CD14-positive monocyte (primary cell): ENCODE measurements around the gene TRMU. TPM values are rescaled to one million over a fixed set of nuclear protein-coding genes. Genes with fewer than 3 reads are reported as not detected.

Experiments used
- DNase-seq, 3 donors: peaks; one replicate each; pipeline ENCODE4 v3.0.0-alpha.2; 2011 to 2022
- H2AFZ ChIP-seq: 2 replicates; pipeline ENCODE4 v1.6.0; 2012; ENCODE audit warnings: mild to moderate bottlenecking, low read depth, low read length, inconsistent platforms; ENCODE audit not compliant: insufficient read depth, poor library complexity, severe bottlenecking
- H3K27ac ChIP-seq, 2 donors: 1 replicate in 1 of 2; 2 replicates in 1 of 2; pipeline ENCODE4 v1.5.1; 2012 to 2013; ENCODE audit warnings: low read length in 2 of 2, control low read depth in 1 of 2, inconsistent platforms in 1 of 2, low read depth in 1 of 2, mild to moderate bottlenecking in 1 of 2
- H3K27me3 ChIP-seq, 2 donors: one replicate each; pipeline versions ENCODE4 v1.6.0 to v1.6.1; 2011 to 2013; ENCODE audit warnings: low read length in 2 of 2; ENCODE audit not compliant: control insufficient read depth in 2 of 2, insufficient read depth in 2 of 2
- H3K36me3 ChIP-seq, 2 donors: replicated peaks in 1 of 2; 1 replicate in 1 of 2; 2 replicates in 1 of 2; pipeline versions ENCODE4 v1.5.1 to v1.6.1; 2012 to 2013; ENCODE audit warnings: low read length in 2 of 2, control low read depth in 1 of 2, inconsistent platforms in 1 of 2, mild to moderate bottlenecking in 1 of 2; ENCODE audit not compliant: insufficient read depth in 2 of 2, control insufficient read depth in 1 of 2
- H3K4me1 ChIP-seq, 2 donors: 1 replicate in 1 of 2; 2 replicates in 1 of 2; pipeline versions ENCODE4 v1.5.1 to v1.6.1; 2012 to 2013; ENCODE audit warnings: low read length in 2 of 2, control low read depth in 1 of 2, inconsistent platforms in 1 of 2, mild to moderate bottlenecking in 1 of 2, moderate library complexity in 1 of 2; ENCODE audit not compliant: insufficient read depth in 2 of 2, control insufficient read depth in 1 of 2
- H3K4me2 ChIP-seq: replicated peaks from 2 replicates; pipeline ENCODE3; 2012; ENCODE audit warnings: low read length, moderate library complexity, mild to moderate bottlenecking; ENCODE audit not compliant: poor library complexity, severe bottlenecking; ENCODE audit errors: extremely low read depth
- H3K4me3 ChIP-seq, 3 experiments: fragments of 200-600 bp in 1 of 3; sonication (generic) in 1 of 3; replicated peaks in 1 of 3; 1 replicate in 2 of 3; 2 replicates in 1 of 3; pipeline ENCODE4 v1.5.1; 2011 to 2013; ENCODE audit warnings: low read length in 3 of 3, mild to moderate bottlenecking in 3 of 3, control low read depth in 2 of 3, low read depth in 2 of 3, inconsistent platforms in 1 of 3, moderate library complexity in 1 of 3
- H3K79me2 ChIP-seq: 2 replicates; pipeline ENCODE4 v1.6.0; 2012; ENCODE audit warnings: mild to moderate bottlenecking, control low read depth, inconsistent platforms, low read length, moderate library complexity; ENCODE audit not compliant: insufficient read depth
- H3K9ac ChIP-seq: 2 replicates; pipeline ENCODE4 v1.6.0; 2017; ENCODE audit warnings: low read length, mild to moderate bottlenecking; ENCODE audit not compliant: insufficient read depth, poor library complexity, severe bottlenecking
- H3K9me3 ChIP-seq, 2 donors: replicated peaks in 1 of 2; 1 replicate in 1 of 2; 2 replicates in 1 of 2; pipeline versions ENCODE4 v1.5.1 to v1.6.1; 2012 to 2013; ENCODE audit warnings: low read length in 2 of 2, control low read depth in 1 of 2; ENCODE audit not compliant: control insufficient read depth in 1 of 2, insufficient read depth in 1 of 2
- H4K20me1 ChIP-seq: 2 replicates; pipeline ENCODE4 v1.6.0; 2012; ENCODE audit warnings: mild to moderate bottlenecking, low read length, control low read depth, moderate library complexity; ENCODE audit not compliant: insufficient read depth
- H3K27ac Mint-ChIP-seq, 7 donors: one replicate each; pipeline ENCODE4 v1.8.0; 2020; ENCODE audit warnings: mild to moderate bottlenecking in 7 of 7, mixed read lengths in 7 of 7, moderate library complexity in 6 of 7, inconsistent platforms in 2 of 7
- H3K27me3 Mint-ChIP-seq, 3 donors: one replicate each; pipeline ENCODE4 v1.8.0; 2021 to 2022; ENCODE audit warnings: low read depth in 3 of 3, mild to moderate bottlenecking in 3 of 3, mixed read lengths in 3 of 3, moderate library complexity in 3 of 3, inconsistent platforms in 1 of 3
- H3K36me3 Mint-ChIP-seq, 2 donors: one replicate each; pipeline ENCODE4 v1.8.0; 2020; ENCODE audit warnings: mixed read lengths in 2 of 2, inconsistent platforms in 1 of 2, mild to moderate bottlenecking in 1 of 2
- H3K4me1 Mint-ChIP-seq: one replicate; pipeline ENCODE4 v1.8.0; 2020; ENCODE audit warnings: mild to moderate bottlenecking, mixed read lengths
- H3K4me3 Mint-ChIP-seq, 2 donors: one replicate each; pipeline ENCODE4 v1.8.0; 2020; ENCODE audit warnings: mild to moderate bottlenecking in 2 of 2, mixed read lengths in 2 of 2, moderate library complexity in 1 of 2
- H3K9me3 Mint-ChIP-seq, 7 donors: one replicate each; pipeline ENCODE4 v1.8.0; 2020 to 2022; ENCODE audit warnings: mixed read lengths in 7 of 7, mild to moderate bottlenecking in 6 of 7, moderate library complexity in 6 of 7, inconsistent platforms in 2 of 7
- WGBS: methylation state at CpG from one replicate; pipeline ENCODE4 v1.1.5; 2013; ENCODE audit warnings: missing lambda C conversion rate; ENCODE audit not compliant: insufficient coverage; 5-methylcytosine and 5-hydroxymethylcytosine counted together
- intact Hi-C, 2 donors: fragments of 100-400 bp; cut with micrococcal nuclease; formaldehyde crosslinking; loops; one replicate each; pipeline versions ENCODE4 v1.15.0 to v1.15.1; 2023
- polyA plus RNA-seq, 3 donors: library from polyadenylated mRNA; depleted of rRNA in 1 of 3; unstranded in 2 of 3; stranded (reverse) in 1 of 3; fragments of 300-500 nt in 2 of 3; fragments of >200 nt in 1 of 3; fragmentation: Illumina TruSeq in 2 of 3; gene quantifications; 1 replicate in 2 of 3; 2 replicates in 1 of 3; pipeline ENCODE4 v1.2.3, GENCODE V29; 2012 to 2021
- TF ChIP-seq, protein P1 (sequence below): fragments of 200-600 bp; IDR thresholded peaks from one replicate; pipeline ENCODE4 v1.8.0; 2022; ENCODE audit warnings: antibody characterized with exemption, mild to moderate bottlenecking

The TRMU gene
- polyA plus RNA-seq, 3 donors = 4.7 to 32.9 (median 5.6) TPM

DNA sequence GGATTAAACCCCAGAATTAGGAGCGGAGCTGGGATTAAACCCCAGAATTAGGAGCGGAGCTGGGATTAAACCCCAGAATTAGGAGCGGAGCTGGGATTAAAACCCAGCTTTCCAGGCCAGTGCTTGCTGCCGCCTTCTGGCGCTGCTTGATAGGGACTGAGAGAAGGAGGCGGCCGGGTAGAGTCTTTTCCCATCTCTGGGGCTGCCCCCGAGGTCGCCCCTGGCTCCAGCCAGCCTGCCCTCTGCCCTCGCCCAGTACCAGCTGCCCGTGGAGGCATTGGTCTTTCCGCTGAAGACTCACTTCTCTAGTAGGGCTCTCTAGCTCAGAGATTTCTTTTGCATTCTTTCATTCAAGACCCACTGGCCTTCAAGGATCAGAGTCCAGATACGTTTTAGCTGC, 5.2 kb downstream of the TRMU start:
- Histone ChIP-seq H3K9me3 (no peaks in the 10 kb centered on the region), H3K4me3 (no peak overlapping the region), H3K27me3 (no peaks in the 10 kb centered on the region), H4K20me1 (peaks cover 25% of the 10 kb centered on the region), H2AFZ (no peak overlapping the region), H3K9ac (no peak overlapping the region), H3K4me2 (no peak overlapping the region), H3K27ac (no peak overlapping the region), H3K36me3 (peaks cover 73 to 84% of the 10 kb centered on the region in 2 donors), H3K79me2 (peaks cover 24% of the 10 kb centered on the region), H3K4me1 (peaks cover 9 to 10% of the 10 kb centered on the region in 2 donors)
- H3K4me3 Mint-ChIP-seq = no peak overlapping the region
- DNase-seq = no peak
- TF ChIP-seq, protein P1, sequence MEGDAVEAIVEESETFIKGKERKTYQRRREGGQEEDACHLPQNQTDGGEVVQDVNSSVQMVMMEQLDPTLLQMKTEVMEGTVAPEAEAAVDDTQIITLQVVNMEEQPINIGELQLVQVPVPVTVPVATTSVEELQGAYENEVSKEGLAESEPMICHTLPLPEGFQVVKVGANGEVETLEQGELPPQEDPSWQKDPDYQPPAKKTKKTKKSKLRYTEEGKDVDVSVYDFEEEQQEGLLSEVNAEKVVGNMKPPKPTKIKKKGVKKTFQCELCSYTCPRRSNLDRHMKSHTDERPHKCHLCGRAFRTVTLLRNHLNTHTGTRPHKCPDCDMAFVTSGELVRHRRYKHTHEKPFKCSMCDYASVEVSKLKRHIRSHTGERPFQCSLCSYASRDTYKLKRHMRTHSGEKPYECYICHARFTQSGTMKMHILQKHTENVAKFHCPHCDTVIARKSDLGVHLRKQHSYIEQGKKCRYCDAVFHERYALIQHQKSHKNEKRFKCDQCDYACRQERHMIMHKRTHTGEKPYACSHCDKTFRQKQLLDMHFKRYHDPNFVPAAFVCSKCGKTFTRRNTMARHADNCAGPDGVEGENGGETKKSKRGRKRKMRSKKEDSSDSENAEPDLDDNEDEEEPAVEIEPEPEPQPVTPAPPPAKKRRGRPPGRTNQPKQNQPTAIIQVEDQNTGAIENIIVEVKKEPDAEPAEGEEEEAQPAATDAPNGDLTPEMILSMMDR = no peak
- WGBS = 97% methylated on average over 11 of the region's 13 CpGs
- H3K9me3 Mint-ChIP-seq = no peaks in the 10 kb centered on the region
- H3K36me3 Mint-ChIP-seq = peaks cover 73 to 79% of the 10 kb centered on the region in 2 donors
- peaks cover 10% of the 10 kb centered on the region for H3K4me1 Mint-ChIP-seq
- no peak overlapping the region for H3K27ac Mint-ChIP-seq
- H3K27me3 Mint-ChIP-seq = no peaks in the 10 kb centered on the region
- intact Hi-C loops = no loop called here

DNA sequence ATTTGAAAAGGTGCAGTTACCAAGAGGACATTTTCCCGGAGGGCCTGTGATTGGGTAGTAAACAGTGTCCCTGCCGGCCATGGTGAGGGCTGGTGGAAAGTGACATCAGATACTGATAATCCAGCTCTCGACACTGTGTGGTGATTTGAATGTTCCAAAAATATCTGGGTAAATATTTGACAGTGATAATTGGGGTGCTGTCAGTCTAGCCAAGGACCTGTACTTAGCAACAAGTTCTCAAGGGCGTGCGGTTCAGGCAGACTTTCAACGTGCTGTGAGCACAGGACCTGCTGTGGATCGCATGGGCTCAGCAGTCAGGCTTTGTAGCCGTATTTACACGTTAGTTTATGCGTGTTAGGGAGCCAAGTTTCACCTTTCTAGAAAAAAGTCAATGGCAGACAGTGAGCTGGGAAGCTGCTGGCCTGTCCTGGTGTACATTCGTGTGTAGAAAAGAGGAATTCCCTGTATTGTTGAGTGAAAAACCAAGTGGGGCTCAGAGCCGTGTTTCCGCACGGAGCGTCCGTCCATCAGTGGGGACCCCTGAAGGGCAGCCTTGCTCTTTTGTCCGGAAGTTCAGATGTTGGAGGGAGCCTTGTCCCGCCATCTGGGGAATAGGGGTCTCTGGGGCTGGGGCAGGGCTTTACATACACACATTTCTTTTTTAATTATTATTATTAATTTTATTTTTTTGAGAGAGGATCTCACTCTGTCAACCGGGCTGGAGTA, 11.3 kb downstream of the TRMU start:
- intact Hi-C loops = no loop called here
- no peak overlapping the region for H3K4me3 Mint-ChIP-seq
- no peak for DNase-seq

More for the DNA sequence above, 11.3 kb downstream of the TRMU start:
- TF ChIP-seq, protein P1 = no peak
- H3K27me3 Mint-ChIP-seq = no peaks in the 10 kb centered on the region
- no peaks in the 10 kb centered on the region for H3K79me2 ChIP-seq
- H3K27me3 ChIP-seq = no peaks in the 10 kb centered on the region
- H3K36me3 Mint-ChIP-seq = peaks cover 96 to 100% of the 10 kb centered on the region in 2 donors
- no peaks in the 10 kb centered on the region for H3K4me1 Mint-ChIP-seq
- H3K36me3 ChIP-seq = peaks cover 97 to 99% of the 10 kb centered on the region in 2 donors
- H3K4me3 ChIP-seq = no peak overlapping the region
- no peak overlapping the region for H3K9ac ChIP-seq
- peaks cover 16% of the 10 kb centered on the region for H4K20me1 ChIP-seq
- H3K9me3 Mint-ChIP-seq = no peaks in the 10 kb centered on the region
- no peak overlapping the region for H3K4me2 ChIP-seq
- 94% methylated on average over 11 of the region's 19 CpGs for WGBS
- H3K27ac ChIP-seq = no peak overlapping the region
- H3K4me1 ChIP-seq = no peaks in the 10 kb centered on the region
- H3K27ac Mint-ChIP-seq = peak overlapping the region in 1 of 7 donors; percentile 50
- no peaks in the 10 kb centered on the region for H3K9me3 ChIP-seq
- H2AFZ ChIP-seq = no peak overlapping the region
